PC-3 (cell line): ENCODE results near the gene NLGN1. TPM values are rescaled to one million over a fixed set of nuclear protein-coding genes. Genes with fewer than 3 reads are reported as not detected.

Source experiments
- ATAC-seq: fragments of 200-7000 bp; cut with Tn5 transposase; 2 replicates; pipeline ENCODE4 v1.9.1; 2020; ENCODE audit warnings: mild to moderate bottlenecking, moderate library complexity
- BruUV-seq: library from RNA; stranded (reverse); fragments of 400-500 nt; replicated peaks from 2 replicates; lab custom pipeline; 2021; lab: Mats Ljungman, UMichigan
- CTCF ChIA-PET: fragments of 300-600 bp; sonication (Branson Sonifier 250); formaldehyde crosslinking; loops from one replicate; lab custom pipeline; 2022; ENCODE audit warnings: antibody characterized with exemption; lab: Charles Lee
- POLR2A ChIA-PET: fragments of 300-600 bp; sonication (Branson Sonifier 250); formaldehyde crosslinking; loops from one replicate; lab custom pipeline; 2022; ENCODE audit warnings: antibody characterized with exemption; ENCODE audit not compliant: unreplicated experiment; lab: Charles Lee
- DNase-seq: peaks from one replicate; pipeline ENCODE4 v3.0.0-alpha.2; 2015
- H2AFZ ChIP-seq: fragments of 300-600 bp; sonication (generic); 2 replicates; pipeline ENCODE4 v1.6.0; 2016; ENCODE audit warnings: antibody characterized with exemption, low read length
- H3F3A ChIP-seq: fragments of 300-600 bp; sonication (generic); one replicate; pipeline ENCODE4 v1.6.0; 2017; ENCODE audit warnings: antibody characterized with exemption, low read length, control low read depth, mild to moderate bottlenecking; ENCODE audit not compliant: unreplicated experiment
- H3K27ac ChIP-seq: fragments of 300-600 bp; sonication (generic); 2 replicates; pipeline ENCODE4 v1.5.1; 2016; ENCODE audit warnings: mild to moderate bottlenecking, low read length
- H3K27me3 ChIP-seq: fragments of 300-600 bp; sonication (generic); 2 replicates; pipeline ENCODE4 v1.6.1; 2016; ENCODE audit warnings: low read length, mixed read lengths
- H3K36me3 ChIP-seq: fragments of 300-600 bp; sonication (generic); 2 replicates; pipeline ENCODE4 v1.6.1; 2016; ENCODE audit warnings: low read depth, mixed run types, low read length, mixed read lengths
- H3K4me1 ChIP-seq: fragments of 300-600 bp; sonication (generic); 2 replicates; pipeline ENCODE4 v1.5.1; 2016; ENCODE audit warnings: low read length; ENCODE audit not compliant: insufficient read depth
- H3K4me2 ChIP-seq: fragments of 300-600 bp; sonication (generic); 2 replicates; pipeline ENCODE4 v1.6.0; 2016; ENCODE audit warnings: low read length
- H3K4me3 ChIP-seq: fragments of 300-600 bp; sonication (generic); 2 replicates; pipeline ENCODE4 v1.5.1; 2016; ENCODE audit warnings: mild to moderate bottlenecking, low read length, mixed read lengths
- H3K79me2 ChIP-seq: fragments of 300-600 bp; sonication (generic); 2 replicates; pipeline ENCODE4 v1.6.1; 2017; ENCODE audit warnings: low read length, mixed read lengths
- H3K9ac ChIP-seq: fragments of 300-600 bp; sonication (generic); 2 replicates; pipeline ENCODE4 v1.6.0; 2016; ENCODE audit warnings: mild to moderate bottlenecking, low read length
- H3K9me2 ChIP-seq: fragments of 300-600 bp; sonication (generic); replicated peaks from 2 replicates; pipeline ENCODE4 v1.6.1; 2016; ENCODE audit warnings: mixed run types, low read length, mixed read lengths
- H3K9me3 ChIP-seq: fragments of 300-600 bp; sonication (generic); 2 replicates; pipeline ENCODE4 v1.6.1; 2016; ENCODE audit warnings: low read length, mixed read lengths
- H4K20me1 ChIP-seq: fragments of 300-600 bp; sonication (generic); 2 replicates; pipeline ENCODE4 v1.6.1; 2016; ENCODE audit warnings: low read length, mixed read lengths
- CTCF ChIP-seq: fragments of 300-600 bp; sonication (generic); conservative IDR thresholded peaks from 2 replicates; pipeline ENCODE4 v1.5.1; 2017; ENCODE audit warnings: antibody characterized with exemption, low read depth, mild to moderate bottlenecking, low read length
- EZH2 ChIP-seq: fragments of 300-600 bp; sonication (generic); IDR thresholded peaks from one replicate; pipeline ENCODE4 v1.6.1; 2017; ENCODE audit warnings: antibody characterized with exemption, mild to moderate bottlenecking, low read length; ENCODE audit not compliant: unreplicated experiment
- EZH2phosphoT487 ChIP-seq: fragments of 300-600 bp; sonication (generic); IDR thresholded peaks from 2 replicates; pipeline ENCODE4 v1.6.1; 2018; ENCODE audit warnings: mild to moderate bottlenecking, antibody characterized with exemption, low read length, borderline replicate concordance
- intact Hi-C: fragments of 100-400 bp; cut with micrococcal nuclease; formaldehyde crosslinking; loops from 2 replicates; pipeline ENCODE4 v1.9.0; 2023
- total RNA-seq: library from RNA; depleted of rRNA; stranded (reverse); fragments of >200 nt; gene quantifications from 2 replicates; pipeline ENCODE4 v1.2.3, GENCODE V29; 2014

Gene NLGN1
- total RNA-seq, 1 experiment from 2014 or later: 0.77 TPM

- ChIA-PET POLR2A (no interaction called here), CTCF (no interaction called here)
- Histone ChIP-seq H3K9me2 (0 out of 2 replicates have a peak, but pooled peaks cover 3% of the 10 kb centered on the region), H3K4me1 (no peaks in the 10 kb centered on the region), H2AFZ (no peak overlapping the region), H3K4me3 (no peak overlapping the region), H3K27ac (no peak overlapping the region), H3F3A (no peaks in the 10 kb centered on the region), H3K36me3 (no peaks in the 10 kb centered on the region), H3K4me2 (no peak overlapping the region), H3K79me2 (no peaks in the 10 kb centered on the region), H4K20me1 (no peaks in the 10 kb centered on the region), H3K9ac (no peak overlapping the region), H3K9me3 (no peaks in the 10 kb centered on the region), H3K27me3 (no peaks in the 10 kb centered on the region)
- intact Hi-C loops: no loop called here
- peak; percentile 93 for ATAC-seq
- TF ChIP-seq EZH2phosphoT487 (no peak), CTCF (no peak), EZH2 (no peak)
- no TSS peak for BruUV-seq
- peak; percentile 34 for DNase-seq
Measured at GRCh38 chr3:173932624-173933023, 535.1 kb downstream of the NLGN1 start.

GRCh38 chr3:173933113-173933512 lies 535.6 kb downstream of the NLGN1 start:
- CTCF ChIA-PET: no interaction called here
- Histone ChIP-seq H3K4me3 (no peak overlapping the region), H3K27ac (no peak overlapping the region), H3K9me3 (no peaks in the 10 kb centered on the region), H2AFZ (no peak overlapping the region), H3K4me2 (no peak overlapping the region), H3K27me3 (no peaks in the 10 kb centered on the region), H3K4me1 (peaks cover 3% of the 10 kb centered on the region; the same call in 1 of the 2 replicates), H3K9ac (no peak overlapping the region), H3K36me3 (no peaks in the 10 kb centered on the region), H3K9me2 (0 out of 2 replicates have a peak, but pooled peaks cover 3% of the 10 kb centered on the region), H4K20me1 (no peaks in the 10 kb centered on the region), H3K79me2 (no peaks in the 10 kb centered on the region), H3F3A (no peaks in the 10 kb centered on the region)
- DNase-seq: no peak
- intact Hi-C loops: no loop called here
- no peak for TF ChIP-seq EZH2
- TF ChIP-seq CTCF: no peak
- ATAC-seq: no peak
- no TSS peak for BruUV-seq
- POLR2A ChIA-PET: no interaction called here

GRCh38 chr3:173936316-173936715 lies 538.8 kb downstream of the NLGN1 start:
- DNase-seq (no peak), ATAC-seq (no peak)
- Histone ChIP-seq H3K9me3 (no peaks in the 10 kb centered on the region), H3K79me2 (no peaks in the 10 kb centered on the region), H3K9ac (no peak overlapping the region), H3K4me2 (no peak overlapping the region), H3K36me3 (no peaks in the 10 kb centered on the region), H3K27ac (no peak overlapping the region), H2AFZ (no peak overlapping the region), H3F3A (no peaks in the 10 kb centered on the region), H4K20me1 (no peaks in the 10 kb centered on the region), H3K9me2 (0 out of 2 replicates have a peak, but pooled peaks cover 3% of the 10 kb centered on the region), H3K27me3 (no peaks in the 10 kb centered on the region), H3K4me1 (peaks cover 9% of the 10 kb centered on the region; the same call in 1 of the 2 replicates), H3K4me3 (no peak overlapping the region)
- CTCF ChIA-PET: no interaction called here
- POLR2A ChIA-PET: no interaction called here
- BruUV-seq: no TSS peak
- intact Hi-C loops: no loop called here
- TF ChIP-seq CTCF (no peak), EZH2 (no peak), EZH2phosphoT487 (no peak)
